22Rv1 (cell line): ENCODE measurements around the gene KLHL14.

ENCODE experiments used
- H3K27ac ChIP-seq: fragments of 450-650 bp; 2 replicates; pipeline ENCODE4 v1.5.1; 2017
- ZFX ChIP-seq: fragments of 450-650 bp; IDR thresholded peaks from 2 replicates; pipeline ENCODE4 v1.6.1; 2017; ENCODE audit warnings: antibody characterized with exemption, borderline replicate concordance
- TF ChIP-seq, protein P1 (sequence below): fragments of 450-650 bp; IDR thresholded peaks from 2 replicates; pipeline ENCODE4 v1.5.1; 2017; ENCODE audit warnings: mild to moderate bottlenecking

The KLHL14 gene

DNA sequence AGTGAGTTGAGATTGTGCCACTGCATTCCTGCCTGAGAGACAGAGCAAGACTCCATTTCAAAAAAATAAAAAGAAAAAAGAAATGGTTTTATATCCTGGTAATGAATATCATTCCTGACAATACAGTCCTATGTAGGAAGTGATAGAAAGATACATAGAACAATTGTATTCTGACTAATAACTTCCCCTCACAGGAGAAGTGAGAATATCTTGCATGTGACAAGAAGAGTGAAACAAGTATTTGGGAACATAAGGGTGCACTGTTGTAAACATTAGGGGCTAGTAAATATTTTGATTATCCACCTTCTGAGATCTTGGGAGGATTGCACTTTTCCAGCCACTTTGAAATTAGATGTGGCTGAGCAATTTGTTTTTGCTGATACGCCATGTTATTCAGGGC, 40.7 kb downstream of the KLHL14 start:
- no peak for TF ChIP-seq ZFX
- TF ChIP-seq, protein P1, sequence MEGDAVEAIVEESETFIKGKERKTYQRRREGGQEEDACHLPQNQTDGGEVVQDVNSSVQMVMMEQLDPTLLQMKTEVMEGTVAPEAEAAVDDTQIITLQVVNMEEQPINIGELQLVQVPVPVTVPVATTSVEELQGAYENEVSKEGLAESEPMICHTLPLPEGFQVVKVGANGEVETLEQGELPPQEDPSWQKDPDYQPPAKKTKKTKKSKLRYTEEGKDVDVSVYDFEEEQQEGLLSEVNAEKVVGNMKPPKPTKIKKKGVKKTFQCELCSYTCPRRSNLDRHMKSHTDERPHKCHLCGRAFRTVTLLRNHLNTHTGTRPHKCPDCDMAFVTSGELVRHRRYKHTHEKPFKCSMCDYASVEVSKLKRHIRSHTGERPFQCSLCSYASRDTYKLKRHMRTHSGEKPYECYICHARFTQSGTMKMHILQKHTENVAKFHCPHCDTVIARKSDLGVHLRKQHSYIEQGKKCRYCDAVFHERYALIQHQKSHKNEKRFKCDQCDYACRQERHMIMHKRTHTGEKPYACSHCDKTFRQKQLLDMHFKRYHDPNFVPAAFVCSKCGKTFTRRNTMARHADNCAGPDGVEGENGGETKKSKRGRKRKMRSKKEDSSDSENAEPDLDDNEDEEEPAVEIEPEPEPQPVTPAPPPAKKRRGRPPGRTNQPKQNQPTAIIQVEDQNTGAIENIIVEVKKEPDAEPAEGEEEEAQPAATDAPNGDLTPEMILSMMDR: no peak
- H3K27ac ChIP-seq: no peak overlapping the region

DNA sequence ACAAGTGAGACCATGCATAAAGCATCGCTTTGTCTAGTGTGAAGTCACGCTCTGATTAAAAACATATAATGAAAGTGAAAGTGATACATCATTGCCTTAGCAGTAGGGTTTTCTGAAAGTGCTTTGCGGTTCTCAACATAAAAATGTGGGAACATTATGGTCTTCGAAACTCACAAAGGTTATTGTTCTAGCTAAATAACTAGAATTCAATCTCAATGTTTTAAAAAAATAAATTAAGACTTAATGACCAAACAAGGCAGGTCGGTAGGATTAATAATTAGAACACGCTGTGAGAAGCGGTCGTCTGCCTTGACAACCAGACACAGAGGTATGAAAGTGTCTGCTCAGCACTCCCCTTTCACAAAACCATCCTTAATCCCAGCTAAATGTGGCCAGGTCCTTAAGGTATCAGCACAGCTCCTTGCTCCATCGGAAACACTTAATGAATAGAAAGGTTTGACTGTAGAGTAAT, 42.2 kb downstream of the KLHL14 start:
- H3K27ac ChIP-seq: no peak overlapping the region
- TF ChIP-seq ZFX: no peak
- TF ChIP-seq, protein P1: no peak

DNA sequence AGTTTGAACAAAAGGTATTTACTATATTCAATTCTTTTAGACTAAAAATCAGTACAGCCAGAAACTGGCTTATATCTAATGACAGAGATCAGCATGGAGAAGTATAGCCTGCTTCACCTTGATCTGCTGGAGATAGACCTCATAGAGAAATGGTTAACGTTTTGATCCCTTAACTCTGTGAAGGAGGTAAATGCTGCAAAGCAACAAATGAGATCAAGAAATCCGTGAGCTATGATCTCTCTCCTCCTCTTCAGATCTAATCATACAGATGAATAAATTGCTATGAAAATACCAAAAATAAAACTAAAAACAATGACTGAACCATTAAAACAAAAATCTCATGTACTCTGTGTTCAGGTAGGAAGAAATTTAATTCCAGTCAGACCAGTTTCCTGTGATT, 42.8 kb downstream of the KLHL14 start:
- no peak overlapping the region for H3K27ac ChIP-seq
- TF ChIP-seq ZFX: no peak
- TF ChIP-seq, protein P1: no peak

DNA sequence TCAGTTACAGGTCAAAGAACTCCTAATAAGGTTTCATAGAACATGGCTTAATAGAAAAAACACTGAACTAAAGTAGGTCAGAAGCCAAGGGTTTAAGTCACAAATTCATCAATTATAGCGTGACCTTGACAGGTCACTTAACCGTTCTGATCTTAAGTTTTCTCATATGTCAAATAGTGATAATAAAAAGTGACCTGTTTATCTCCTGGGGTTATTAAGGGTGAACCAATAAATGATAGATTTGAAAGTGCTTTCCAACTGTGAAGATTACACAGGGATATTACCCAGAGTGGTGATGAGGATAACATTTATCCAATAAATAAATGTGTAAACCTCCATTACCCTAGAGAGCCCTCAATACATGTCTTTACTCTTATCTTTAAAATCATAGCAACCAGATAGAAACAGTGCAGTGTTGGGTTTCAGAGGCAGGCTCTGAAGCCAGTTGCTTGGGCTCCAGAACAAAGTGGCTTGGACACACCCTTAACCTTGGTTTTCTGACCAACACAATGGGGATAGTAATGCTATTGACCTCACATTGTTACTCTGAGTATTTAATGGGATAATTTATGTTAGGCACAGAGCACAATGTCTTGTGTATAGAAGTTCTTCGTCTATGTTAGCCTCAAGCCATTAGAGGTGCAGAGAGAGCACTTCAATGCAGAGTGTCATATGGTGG, 48.6 kb downstream of the KLHL14 start:
- no peak overlapping the region for H3K27ac ChIP-seq
- TF ChIP-seq ZFX: no peak
- TF ChIP-seq, protein P1: no peak

DNA sequence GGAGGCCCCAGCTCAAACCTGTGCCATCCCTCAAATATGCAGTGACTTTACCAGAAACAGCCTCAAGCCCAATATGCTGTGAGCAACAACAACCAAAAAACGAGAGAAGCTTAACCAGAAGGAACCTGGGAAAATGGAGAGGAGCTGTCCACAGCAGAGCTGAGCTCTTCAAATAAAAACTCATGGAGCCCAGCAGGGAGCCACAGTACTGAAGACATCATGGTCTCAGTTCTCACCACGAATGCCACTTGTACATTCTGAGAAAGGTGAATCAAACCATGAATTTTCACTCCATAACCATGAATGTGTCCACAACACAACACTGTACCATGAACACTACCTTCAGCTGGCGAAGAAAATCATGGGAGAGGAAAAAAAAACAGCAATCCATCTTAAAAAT, 50.5 kb downstream of the KLHL14 start:
- TF ChIP-seq ZFX: no peak
- TF ChIP-seq, protein P1: no peak
- H3K27ac ChIP-seq: no peak overlapping the region

DNA sequence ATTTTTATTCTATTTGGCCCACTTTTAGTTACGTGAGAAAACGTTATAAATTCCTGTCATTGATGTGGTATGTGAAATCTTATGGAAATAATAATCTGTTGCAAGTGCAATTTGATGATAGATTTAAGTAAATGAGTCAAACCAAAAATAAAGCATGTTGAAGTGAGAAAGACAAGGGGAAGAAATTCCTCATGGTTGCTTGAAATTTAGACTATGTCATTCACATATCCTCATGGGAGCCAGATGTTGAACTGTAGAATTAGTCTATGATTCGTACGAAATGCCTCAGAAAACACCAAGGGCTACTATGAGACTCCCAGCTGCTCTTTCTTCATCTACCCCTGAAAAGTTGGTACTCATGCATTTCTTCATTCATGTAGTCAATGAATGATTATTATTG, 55.7 kb downstream of the KLHL14 start:
- H3K27ac ChIP-seq: no peak overlapping the region
- no peak for TF ChIP-seq ZFX
- TF ChIP-seq, protein P1: no peak

DNA sequence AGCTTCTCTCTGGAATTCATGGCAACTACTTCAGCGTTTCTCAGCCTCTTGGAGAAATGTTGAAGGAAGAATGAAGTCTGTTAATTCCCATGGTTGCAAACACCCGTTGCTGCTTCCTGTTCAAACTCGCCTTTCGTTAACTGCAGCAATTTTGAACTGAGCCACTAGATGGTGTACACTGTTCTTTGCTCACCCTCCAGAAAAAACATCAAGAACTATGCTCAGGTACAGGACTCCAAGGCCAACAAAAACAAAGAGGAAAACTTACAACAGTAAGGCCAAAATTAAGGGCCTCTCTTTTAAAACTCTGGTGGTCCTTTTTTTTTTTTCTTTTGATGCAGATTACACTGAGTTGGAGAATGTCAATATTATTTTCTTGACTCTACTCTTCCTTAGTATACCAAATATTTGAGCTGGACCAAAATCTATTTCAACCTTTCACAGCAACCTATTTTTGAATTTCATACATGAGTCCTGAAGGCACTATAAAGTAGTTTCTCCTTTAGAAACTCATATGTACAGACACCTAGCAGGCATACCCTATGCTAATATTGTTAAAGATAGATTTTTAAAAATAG, 58.2 kb downstream of the KLHL14 start:
- H3K27ac ChIP-seq: no peak overlapping the region

More for the DNA sequence above, 58.2 kb downstream of the KLHL14 start:
- TF ChIP-seq, protein P1: peak; percentile 84
- TF ChIP-seq ZFX: no peak
